ENCODE data around the gene UBIAD1. TPM values are rescaled to one million over a fixed set of nuclear protein-coding genes. Genes with fewer than 3 reads are reported as not detected.

The UBIAD1 gene
- total RNA-seq, 1 experiment from 2014 or later = 21.6 TPM

DNA sequence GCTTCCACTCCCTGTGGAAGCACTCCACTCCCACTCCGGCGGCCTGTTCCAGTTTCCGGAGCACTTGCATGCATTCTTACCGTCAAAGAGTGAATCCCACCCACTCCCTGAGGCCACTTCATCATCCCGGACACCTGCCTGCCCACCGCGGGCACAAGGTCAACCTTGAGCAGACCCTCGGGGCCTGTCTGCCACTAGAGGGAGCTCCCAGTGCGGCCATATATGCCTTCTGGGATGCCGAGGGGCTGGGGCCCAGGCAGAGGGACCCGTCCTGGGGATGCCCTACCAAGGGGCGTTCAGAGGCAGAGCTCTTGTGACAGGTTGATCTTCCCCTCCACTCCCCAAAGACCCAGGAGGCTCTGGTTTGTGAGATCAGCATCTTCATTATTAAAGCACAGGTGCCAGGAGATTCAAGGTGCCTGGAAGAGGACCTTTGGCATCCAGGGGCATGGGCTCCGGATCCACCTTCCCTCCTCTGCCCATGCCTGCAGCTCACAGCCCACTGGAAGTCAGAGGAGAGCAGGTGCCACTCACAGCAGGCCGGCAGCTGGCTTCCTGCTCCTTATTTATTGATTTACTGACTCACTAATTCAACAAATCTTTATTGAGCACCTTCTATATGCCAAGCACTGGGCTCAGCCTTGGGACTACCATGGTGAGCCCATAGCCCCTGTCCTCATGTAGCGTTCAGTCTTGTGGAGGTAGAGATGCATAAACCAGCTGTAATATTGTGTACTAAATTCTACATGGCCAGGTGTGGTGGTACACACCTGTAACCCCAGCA, 47.3 kb downstream of the UBIAD1 start (continued):
- TF ChIP-seq SMAD4 (CRISPR knock-in tag; IDR thresholded peaks at IDR 0.05) = no peak
- no peak for TF ChIP-seq OVOL2 (CRISPR knock-in tag; IDR thresholded peaks at IDR 0.05; ENCODE audit: borderline replicate concordance)
- TF ChIP-seq STAT6 (CRISPR knock-in tag; conservative IDR thresholded peaks at IDR 0.05; ENCODE audit: low read depth) = no peak
- no peak for TF ChIP-seq ARID4B (CRISPR knock-in tag; IDR thresholded peaks at IDR 0.05; ENCODE audit: borderline replicate concordance)
- TF ChIP-seq ZNF138 (CRISPR knock-in tag; conservative IDR thresholded peaks at IDR 0.05) = no peak
- peak; percentile 62; the same call in 1 of the 2 replicates for TF ChIP-seq ETV6 (CRISPR knock-in tag; IDR thresholded peaks at IDR 0.05)
- TF ChIP-seq EMX1 (CRISPR knock-in tag; IDR thresholded peaks at IDR 0.05) = no peak
- no peak for TF ChIP-seq ZNF281 (CRISPR knock-in tag; IDR thresholded peaks at IDR 0.05)
- no peak for TF ChIP-seq USF1 (CRISPR knock-in tag; IDR thresholded peaks at IDR 0.05)
- TF ChIP-seq ESRRA (CRISPR knock-in tag; IDR thresholded peaks at IDR 0.05; ENCODE audit: borderline replicate concordance) = no peak
- no peak for TF ChIP-seq USF2 (CRISPR knock-in tag; IDR thresholded peaks at IDR 0.05)
- TF ChIP-seq PRRX2 (CRISPR knock-in tag; IDR thresholded peaks at IDR 0.05) = no peak
- TF ChIP-seq, protein P1, sequence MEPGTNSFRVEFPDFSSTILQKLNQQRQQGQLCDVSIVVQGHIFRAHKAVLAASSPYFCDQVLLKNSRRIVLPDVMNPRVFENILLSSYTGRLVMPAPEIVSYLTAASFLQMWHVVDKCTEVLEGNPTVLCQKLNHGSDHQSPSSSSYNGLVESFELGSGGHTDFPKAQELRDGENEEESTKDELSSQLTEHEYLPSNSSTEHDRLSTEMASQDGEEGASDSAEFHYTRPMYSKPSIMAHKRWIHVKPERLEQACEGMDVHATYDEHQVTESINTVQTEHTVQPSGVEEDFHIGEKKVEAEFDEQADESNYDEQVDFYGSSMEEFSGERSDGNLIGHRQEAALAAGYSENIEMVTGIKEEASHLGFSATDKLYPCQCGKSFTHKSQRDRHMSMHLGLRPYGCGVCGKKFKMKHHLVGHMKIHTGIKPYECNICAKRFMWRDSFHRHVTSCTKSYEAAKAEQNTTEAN (CRISPR knock-in tag; IDR thresholded peaks at IDR 0.05) = no peak
- peak; percentile 27; the same call in 1 of the 2 replicates for TF ChIP-seq SP1 (CRISPR knock-in tag; conservative IDR thresholded peaks at IDR 0.05)
- no peak for TF ChIP-seq CDX4 (CRISPR knock-in tag; IDR thresholded peaks at IDR 0.05; ENCODE audit: borderline replicate concordance)
- no peak for TF ChIP-seq MYBL2 (CRISPR knock-in tag; IDR thresholded peaks at IDR 0.05)
- no peak for TF ChIP-seq ZNF396 (CRISPR knock-in tag; IDR thresholded peaks at IDR 0.05; ENCODE audit: borderline replicate concordance)
- TF ChIP-seq ZNF317 (CRISPR knock-in tag; IDR thresholded peaks at IDR 0.05; ENCODE audit: borderline replicate concordance, low read depth) = no peak

All from WTC11 (cell line).